H1 (cell line): ENCODE measurements around the gene GABBR1. TPM values are rescaled to one million over a fixed set of nuclear protein-coding genes. Genes with fewer than 3 reads are reported as not detected.

Experiments
- CTCF ChIA-PET: fragments of 300-600 bp; sonication (Branson Sonifier 250); formaldehyde crosslinking; loops from one replicate; lab custom pipeline; 2021; ENCODE audit not compliant: partially characterized antibody; lab: Charles Lee
- POLR2A ChIA-PET: fragments of 300-600 bp; sonication (Branson Sonifier 250); formaldehyde crosslinking; loops from one replicate; lab custom pipeline; 2021; ENCODE audit warnings: inconsistent platforms; ENCODE audit not compliant: partially characterized antibody; lab: Charles Lee
- DNase-seq, 2 experiments: peaks; one replicate each; pipeline versions ENCODE4 v3.0.0 to v3.0.0-alpha.2; 2010 to 2022; ENCODE audit warnings: low spot score in 2 of 2, low read depth in 1 of 2, mixed read lengths in 1 of 2
- FAIRE-seq: peaks from 2 replicates; lab custom pipeline; 2011; peaks lifted over from hg19 to GRCh38; lab: Jason Lieb, UNC
- H2AFZ ChIP-seq: 2 replicates; pipeline ENCODE4 v1.8.1; 2012; ENCODE audit warnings: low read length, inconsistent platforms
- H2AK5ac ChIP-seq: 2 replicates; pipeline ENCODE4 v1.6.1; 2013; ENCODE audit warnings: low read depth, low read length
- H2BK120ac ChIP-seq: replicated peaks from 2 replicates; pipeline ENCODE3; 2013; ENCODE audit warnings: low read depth, low read length, inconsistent platforms
- H2BK12ac ChIP-seq: 2 replicates; pipeline ENCODE4 v1.6.1; 2013; ENCODE audit warnings: low read depth, low read length
- H2BK15ac ChIP-seq: 2 replicates; pipeline ENCODE4 v1.6.1; 2013; ENCODE audit warnings: low read length
- H2BK20ac ChIP-seq: 2 replicates; pipeline ENCODE4 v1.6.1; 2013; ENCODE audit warnings: low read length
- H2BK5ac ChIP-seq: 2 replicates; pipeline ENCODE4 v1.6.1; 2013; ENCODE audit warnings: low read depth, low read length
- H3K14ac ChIP-seq: 2 replicates; pipeline ENCODE4 v1.6.1; 2013; ENCODE audit warnings: inconsistent platforms; ENCODE audit not compliant: insufficient read length
- H3K18ac ChIP-seq: 2 replicates; pipeline ENCODE4 v1.6.1; 2013; ENCODE audit warnings: low read length; ENCODE audit errors: extremely low read depth
- H3K23ac ChIP-seq: 2 replicates; pipeline ENCODE4 v1.6.1; 2013; ENCODE audit warnings: inconsistent platforms; ENCODE audit not compliant: insufficient read length
- H3K23me2 ChIP-seq: 2 replicates; pipeline ENCODE4 v1.6.1; 2013; ENCODE audit warnings: low read depth, low read length
- H3K27ac ChIP-seq: 2 replicates; pipeline ENCODE4 v1.6.1; 2011; ENCODE audit warnings: low read depth, low read length, inconsistent platforms
- H3K27me3 ChIP-seq, 4 experiments: replicated peaks in 1 of 4; 1 replicate in 1 of 4; 2 replicates in 3 of 4; pipeline versions ENCODE4 v1.6.1 to v1.8.1; 2011 to 2013; ENCODE audit warnings: low read length in 3 of 4, mild to moderate bottlenecking in 3 of 4, inconsistent platforms in 2 of 4, mixed read lengths in 2 of 4, moderate library complexity in 1 of 4; ENCODE audit not compliant: control insufficient read depth in 3 of 4, insufficient read depth in 3 of 4; ENCODE audit errors: extremely low read depth in 1 of 4
- H3K36me3 ChIP-seq, 4 experiments: 2 replicates each; pipeline versions ENCODE4 v1.6.1 to v1.8.1; 2011 to 2013; ENCODE audit warnings: mild to moderate bottlenecking in 4 of 4, low read length in 3 of 4, moderate library complexity in 2 of 4, control low read depth in 1 of 4, inconsistent platforms in 1 of 4; ENCODE audit not compliant: insufficient read depth in 4 of 4, control insufficient read depth in 2 of 4
- H3K4ac ChIP-seq: replicated peaks from 2 replicates; pipeline ENCODE3; 2013; ENCODE audit warnings: low read length, low read depth, mixed read lengths, inconsistent platforms; ENCODE audit not compliant: insufficient read length
- H3K4me1 ChIP-seq, 4 experiments: replicated peaks in 1 of 4; 1 replicate in 1 of 4; 2 replicates in 3 of 4; pipeline versions ENCODE4 v1.6.1 to v1.8.1; 2011 to 2013; ENCODE audit warnings: low read length in 3 of 4, inconsistent platforms in 2 of 4, mixed read lengths in 1 of 4; ENCODE audit not compliant: insufficient read depth in 4 of 4, control insufficient read depth in 3 of 4
- H3K4me2 ChIP-seq, 2 experiments: 2 replicates each; pipeline versions ENCODE4 v1.6.1 to v1.8.1; 2011 to 2013; ENCODE audit warnings: low read depth in 2 of 2, low read length in 2 of 2, control low read depth in 1 of 2, inconsistent platforms in 1 of 2, mild to moderate bottlenecking in 1 of 2; ENCODE audit not compliant: insufficient read depth in 1 of 2
- H3K4me3 ChIP-seq, 4 experiments: fragments of 200-600, 300-600 bp in 1 of 4; sonication (generic), shearing (Covaris generic), sonication (Bioruptor Twin) in 1 of 4; 2 replicates each; pipeline versions ENCODE4 v1.5.1 to v1.8.1; 2011 to 2016; ENCODE audit warnings: low read length in 4 of 4, low read depth in 3 of 4, control low read depth in 2 of 4, inconsistent platforms in 2 of 4, mild to moderate bottlenecking in 2 of 4, mixed read lengths in 1 of 4, moderate library complexity in 1 of 4; ENCODE audit not compliant: insufficient read depth in 2 of 4; ENCODE audit errors: extremely low read depth in 1 of 4
- H3K56ac ChIP-seq: replicated peaks from 2 replicates; pipeline ENCODE3; 2013; ENCODE audit warnings: low read depth, mild to moderate bottlenecking, mixed read lengths, low read length, inconsistent platforms; ENCODE audit not compliant: insufficient read length
- H3K79me1 ChIP-seq: 2 replicates; pipeline ENCODE4 v1.6.1; 2013; ENCODE audit warnings: low read depth, low read length, control low read depth
- H3K79me2 ChIP-seq, 2 experiments: 2 replicates each; pipeline versions ENCODE4 v1.6.1 to v1.8.1; 2012 to 2013; ENCODE audit warnings: low read length in 2 of 2, mild to moderate bottlenecking in 2 of 2, inconsistent platforms in 1 of 2; ENCODE audit not compliant: insufficient read depth in 2 of 2, control insufficient read depth in 1 of 2
- H3K9ac ChIP-seq, 4 experiments: replicated peaks in 1 of 4; 1 replicate in 1 of 4; 2 replicates in 3 of 4; pipeline versions ENCODE4 v1.6.1 to v1.8.1; 2011 to 2013; ENCODE audit warnings: low read depth in 3 of 4, low read length in 3 of 4, control low read depth in 2 of 4, mild to moderate bottlenecking in 2 of 4, moderate library complexity in 2 of 4, inconsistent platforms in 1 of 4; ENCODE audit errors: extremely low read depth in 1 of 4
- H3K9me3 ChIP-seq, 2 experiments: 2 replicates each; pipeline versions ENCODE4 v1.6.1 to v1.8.1; 2012 to 2013; ENCODE audit warnings: mild to moderate bottlenecking in 2 of 2, moderate library complexity in 2 of 2, control low read depth in 1 of 2, inconsistent platforms in 1 of 2, low read depth in 1 of 2, low read length in 1 of 2, mixed read lengths in 1 of 2; ENCODE audit not compliant: insufficient read depth in 2 of 2
- H4K20me1 ChIP-seq, 2 experiments: replicated peaks in 1 of 2; 2 replicates each; pipeline versions ENCODE3 to v1.8.1; 2011 to 2013; ENCODE audit warnings: inconsistent platforms in 2 of 2, low read length in 2 of 2, mild to moderate bottlenecking in 1 of 2; ENCODE audit not compliant: insufficient read depth in 2 of 2, control insufficient read depth in 1 of 2
- H4K5ac ChIP-seq: 2 replicates; pipeline ENCODE4 v1.6.1; 2013; ENCODE audit warnings: low read length, low read depth, mixed read lengths, inconsistent platforms; ENCODE audit not compliant: insufficient read length
- H4K8ac ChIP-seq: 2 replicates; pipeline ENCODE4 v1.8.0; 2013; ENCODE audit warnings: mild to moderate bottlenecking, moderate library complexity, low read length, inconsistent platforms; ENCODE audit not compliant: insufficient read depth; ENCODE audit errors: extremely low read depth
- H4K91ac ChIP-seq: replicated peaks from 2 replicates; pipeline ENCODE3; 2013; ENCODE audit warnings: low read length, mixed read lengths, inconsistent platforms; ENCODE audit not compliant: insufficient read length
- TEAD4 ChIP-seq: IDR thresholded peaks from 2 replicates; pipeline ENCODE4 v1.6.1; 2012; ENCODE audit warnings: low read depth, low read length, inconsistent platforms, mixed read lengths
- WGBS, 2 experiments: shearing (Covaris generic) in 1 of 2; methylation state at CpG; one replicate each; pipeline versions ENCODE4 v1.1.6 to v1.1.7; 2013 to 2015; ENCODE audit warnings: low lambda C conversion rate in 2 of 2, mixed read lengths in 2 of 2, inconsistent platforms in 1 of 2, low coverage in 1 of 2, missing lambda C conversion rate in 1 of 2; ENCODE audit not compliant: insufficient replicate concordance in 2 of 2, insufficient coverage in 1 of 2, insufficient read length in 1 of 2; ENCODE audit errors: extremely low coverage in 1 of 2, missing lambda C conversion rate in 1 of 2; 5-methylcytosine and 5-hydroxymethylcytosine counted together
- polyA plus RNA-seq, 7 experiments: library from polyadenylated mRNA; depleted of rRNA in 3 of 7; stranded (reverse) in 5 of 7; unstranded in 2 of 7; fragments of >200 nt in 5 of 7; fragments of 200-250 nt in 2 of 7; gene quantifications; 1 replicate in 5 of 7; 2 replicates in 1 of 7; 4 replicates in 1 of 7; pipeline versions ENCODE4 v1.2.1 to v1.2.3, GENCODE V29; 2011 to 2013; ENCODE audit warnings: missing spikeins in 2 of 7, mixed read lengths in 2 of 7
- total RNA-seq: library from RNA; stranded (reverse); fragmentation: NEBNext Ultra II Directional; extraction: Animal tissue kit (Norgen Biotek cat#: 25700); gene quantifications from 2 replicates; pipeline ENCODE4 v1.2.1, GENCODE V29; 2021

The GABBR1 gene
- total and polyA plus RNA-seq, 2 of the 8 experiments (the other 6 are each of a cell fraction or from before 2014, with no cell fraction given) = 75.9 to 78.3 TPM

DNA sequence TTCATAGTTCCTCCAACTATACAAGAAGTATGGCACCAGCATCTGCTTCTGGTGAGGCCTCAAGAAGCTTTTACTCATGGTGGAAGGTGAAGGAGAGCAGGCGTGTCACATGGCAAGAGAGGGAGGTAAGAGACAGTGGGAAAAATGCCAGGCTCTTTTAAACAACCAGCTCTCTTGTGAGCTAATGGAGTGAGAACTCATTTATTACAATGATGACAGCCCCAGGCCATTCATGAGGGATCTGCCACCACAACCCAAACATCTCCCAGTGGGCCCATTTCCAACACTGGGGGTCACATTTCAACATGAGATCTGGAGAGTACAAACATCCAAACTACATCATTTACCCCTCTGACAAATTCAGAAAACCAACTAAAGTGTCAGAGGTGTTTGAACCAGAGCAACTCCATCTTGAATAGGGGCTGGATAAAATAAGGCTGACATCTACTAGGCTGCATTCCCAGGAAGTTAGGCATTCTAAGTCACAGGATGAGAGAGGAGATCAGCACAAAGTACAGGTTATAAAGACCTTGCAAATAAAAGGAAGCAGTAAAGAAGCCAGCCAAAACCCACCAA lies 71.3 kb downstream of the GABBR1 start:
- POLR2A ChIA-PET = no interaction called here
- H3K27me3 ChIP-seq = peaks cover 0 to 4% (median 2%) of the 10 kb centered on the region in 4 experiments; a peak in 6 of 7 replicates
- WGBS, 2 experiments = 83% methylated on average over 1 of the region's 1 CpG; no CpG with 5 or more reads in 1 of the 2 experiments
- H3K27ac ChIP-seq = no peak overlapping the region
- no peak overlapping the region for H2BK20ac ChIP-seq
- no peak overlapping the region for H4K91ac ChIP-seq
- no peak overlapping the region for H2BK120ac ChIP-seq
- H3K36me3 ChIP-seq = no peaks in the 10 kb centered on the region
- H3K4me3 ChIP-seq = no peak overlapping the region
- no peak overlapping the region for H2BK12ac ChIP-seq
- no peaks in the 10 kb centered on the region for H3K9me3 ChIP-seq
- no peak for TF ChIP-seq TEAD4
- TF ChIP-seq, all 59 proteins: peak for 0
- no peak overlapping the region for H3K14ac ChIP-seq
- CTCF ChIA-PET = no interaction called here
- no peaks in the 10 kb centered on the region for H3K23me2 ChIP-seq
- no peak overlapping the region for H3K23ac ChIP-seq
- no peak overlapping the region for H2AK5ac ChIP-seq
- H2BK15ac ChIP-seq = no peak overlapping the region
- FAIRE-seq = no peak
- H3K79me1 ChIP-seq = no peaks in the 10 kb centered on the region
- H3K4ac ChIP-seq = no peak overlapping the region
- H4K5ac ChIP-seq = no peak overlapping the region
- DNase-seq = peak in 1 of 2 experiments; percentile 20
- H3K4me2 ChIP-seq = no peak overlapping the region
- no peak overlapping the region for H3K56ac ChIP-seq
- H3K4me1 ChIP-seq = peaks cover 0 to 11% (median 9%) of the 10 kb centered on the region in 4 experiments; a peak in 5 of 7 replicates
- no peak overlapping the region for H4K8ac ChIP-seq
- H3K18ac ChIP-seq = no peak overlapping the region
- no peak overlapping the region for H2BK5ac ChIP-seq
- H2AFZ ChIP-seq = no peak overlapping the region
- H4K20me1 ChIP-seq = no peaks in the 10 kb centered on the region
- H3K9ac ChIP-seq = no peak overlapping the region
- H3K79me2 ChIP-seq = no peaks in the 10 kb centered on the region
